Fibroblast of lung (primary cell): ENCODE results near the gene ZNF618. TPM values are rescaled to one million over a fixed set of nuclear protein-coding genes. Genes with fewer than 3 reads are reported as not detected.
A peak's percentile ranks its signal among the peaks of the same experiment; 100 is the strongest.

Experiments used
- DNase-seq, 2 donors: peaks; one replicate each; pipeline versions ENCODE4 v3.0.0 to v3.0.0-alpha.2; 2010; ENCODE audit warnings: low read depth in 2 of 2
- H2AFZ ChIP-seq: 2 replicates; pipeline ENCODE4 v1.5.1; 2012; ENCODE audit warnings: low read length, control low read depth, inconsistent platforms
- H3K27ac ChIP-seq: 2 replicates; pipeline ENCODE4 v1.5.1; 2011; ENCODE audit warnings: low read length, control low read depth; ENCODE audit not compliant: insufficient read depth
- H3K27me3 ChIP-seq: 2 replicates; pipeline ENCODE4 v1.5.1; 2011; ENCODE audit warnings: mild to moderate bottlenecking, low read length; ENCODE audit not compliant: control insufficient read depth, insufficient read depth
- H3K36me3 ChIP-seq: 2 replicates; pipeline ENCODE4 v1.5.1; 2011; ENCODE audit warnings: low read length; ENCODE audit not compliant: control insufficient read depth, insufficient read depth
- H3K4me1 ChIP-seq: 2 replicates; pipeline ENCODE4 v1.5.1; 2011; ENCODE audit warnings: low read length; ENCODE audit not compliant: control insufficient read depth, insufficient read depth; ENCODE audit errors: extremely low read depth
- H3K4me2 ChIP-seq: 2 replicates; pipeline ENCODE4 v1.5.1; 2011; ENCODE audit warnings: low read length, control low read depth; ENCODE audit not compliant: insufficient read depth; ENCODE audit errors: extremely low read depth
- H3K4me3 ChIP-seq, 4 experiments: fragments of 200-600 bp in 1 of 4; sonication (generic) in 1 of 4; replicated peaks in 1 of 4; 2 replicates each; pipeline ENCODE4 v1.5.1; 2011 to 2016; ENCODE audit warnings: low read length in 4 of 4, low read depth in 3 of 4, mild to moderate bottlenecking in 3 of 4, control low read depth in 2 of 4, inconsistent platforms in 1 of 4, mixed read lengths in 1 of 4; ENCODE audit not compliant: insufficient read depth in 1 of 4; ENCODE audit errors: control extremely low read depth in 1 of 4
- H3K79me2 ChIP-seq: 2 replicates; pipeline ENCODE4 v1.5.1; 2012; ENCODE audit warnings: mild to moderate bottlenecking, low read length, inconsistent platforms; ENCODE audit not compliant: control insufficient read depth, insufficient read depth
- H3K9ac ChIP-seq: 2 replicates; pipeline ENCODE4 v1.5.1; 2011; ENCODE audit warnings: mild to moderate bottlenecking, low read length, control low read depth; ENCODE audit not compliant: insufficient read depth
- H3K9me3 ChIP-seq: 2 replicates; pipeline ENCODE4 v1.5.1; 2012; ENCODE audit warnings: low read depth, low read length; ENCODE audit not compliant: control insufficient read depth, insufficient read depth
- H4K20me1 ChIP-seq: 2 replicates; pipeline ENCODE4 v1.5.1; 2011; ENCODE audit warnings: low read length; ENCODE audit not compliant: control insufficient read depth, insufficient read depth; ENCODE audit errors: extremely low read depth
- CTCF ChIP-seq, 2 donors: IDR thresholded peaks in 1 of 2; conservative IDR thresholded peaks in 1 of 2; 1 replicate in 1 of 2; 2 replicates in 1 of 2; pipeline ENCODE4 v1.5.1; 2011 to 2012; ENCODE audit warnings: low read length in 2 of 2, control low read depth in 1 of 2, inconsistent platforms in 1 of 2, low read depth in 1 of 2, mild to moderate bottlenecking in 1 of 2
- EZH2 ChIP-seq: IDR thresholded peaks from 2 replicates; pipeline ENCODE4 v1.5.1; 2012; ENCODE audit warnings: low read length, control low read depth, mild to moderate bottlenecking; ENCODE audit errors: missing control alignments
- polyA plus RNA-seq, 2 donors: library from polyadenylated mRNA; depleted of rRNA in 1 of 2; stranded (reverse) in 1 of 2; unstranded in 1 of 2; fragments of >200 nt; gene quantifications; 2 replicates each; pipeline ENCODE4 v1.2.1, GENCODE V29; 2011 to 2012; ENCODE audit warnings: missing spikeins in 1 of 2
- total RNA-seq: library from RNA; depleted of rRNA; stranded (reverse); fragments of >200 nt; gene quantifications from 2 replicates; pipeline ENCODE4 v1.2.1, GENCODE V29; 2014

Gene ZNF618
- total and polyA plus RNA-seq, 2 donors (not counting 1 experiment from before 2014, with no cell fraction given), result 6.6 to 8.6 TPM

DNA sequence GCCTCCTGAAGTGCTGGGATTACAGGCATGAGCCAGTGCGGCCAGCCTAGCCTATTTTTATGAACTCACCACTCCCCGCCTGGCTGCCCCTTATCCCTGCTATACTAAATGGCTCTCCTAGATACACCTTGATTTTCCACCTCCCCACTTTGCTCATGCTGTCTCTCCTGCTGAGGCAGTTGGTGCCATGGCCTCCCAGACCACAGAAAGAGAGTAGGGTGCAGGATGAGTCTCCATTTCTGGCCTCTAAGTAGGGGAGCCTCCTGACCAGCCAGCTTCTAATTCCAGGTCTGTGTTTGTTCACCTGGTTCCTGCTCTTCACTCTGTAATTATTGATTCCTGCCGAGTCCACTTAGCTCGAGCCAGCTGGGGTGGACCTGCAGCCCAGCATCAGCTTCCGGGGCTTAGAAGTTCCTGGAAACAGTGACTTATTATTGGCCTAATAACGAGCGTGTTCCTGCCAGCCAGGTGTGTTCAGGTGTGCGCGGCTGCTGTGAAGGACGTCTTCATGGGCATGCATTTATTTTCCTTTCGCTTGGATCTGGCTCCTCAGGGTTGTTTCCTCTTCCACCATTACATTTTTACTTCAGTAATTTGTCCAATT is 34.0 kb downstream of the ZNF618 start:
- Histone ChIP-seq H3K27ac (no peak overlapping the region), H3K9ac (no peak overlapping the region), H3K27me3 (no peaks in the 10 kb centered on the region), H3K4me1 (peaks cover 15% of the 10 kb centered on the region), H3K36me3 (no peaks in the 10 kb centered on the region), H3K4me3 (no peak overlapping the region), H3K9me3 (no peaks in the 10 kb centered on the region), H3K4me2 (no peak overlapping the region), H3K79me2 (peaks cover 28% of the 10 kb centered on the region), H4K20me1 (no peaks in the 10 kb centered on the region), H2AFZ (no peak overlapping the region)
- TF ChIP-seq EZH2, result no peak
- no peak for TF ChIP-seq CTCF (conservative IDR thresholded peaks at IDR 0.05 in 1 of 2, IDR thresholded peaks at IDR 0.05 in 1 of 2; ENCODE audit: low read depth in 1 of 2, low read length in 2 of 2)
- DNase-seq, result no peak

DNA sequence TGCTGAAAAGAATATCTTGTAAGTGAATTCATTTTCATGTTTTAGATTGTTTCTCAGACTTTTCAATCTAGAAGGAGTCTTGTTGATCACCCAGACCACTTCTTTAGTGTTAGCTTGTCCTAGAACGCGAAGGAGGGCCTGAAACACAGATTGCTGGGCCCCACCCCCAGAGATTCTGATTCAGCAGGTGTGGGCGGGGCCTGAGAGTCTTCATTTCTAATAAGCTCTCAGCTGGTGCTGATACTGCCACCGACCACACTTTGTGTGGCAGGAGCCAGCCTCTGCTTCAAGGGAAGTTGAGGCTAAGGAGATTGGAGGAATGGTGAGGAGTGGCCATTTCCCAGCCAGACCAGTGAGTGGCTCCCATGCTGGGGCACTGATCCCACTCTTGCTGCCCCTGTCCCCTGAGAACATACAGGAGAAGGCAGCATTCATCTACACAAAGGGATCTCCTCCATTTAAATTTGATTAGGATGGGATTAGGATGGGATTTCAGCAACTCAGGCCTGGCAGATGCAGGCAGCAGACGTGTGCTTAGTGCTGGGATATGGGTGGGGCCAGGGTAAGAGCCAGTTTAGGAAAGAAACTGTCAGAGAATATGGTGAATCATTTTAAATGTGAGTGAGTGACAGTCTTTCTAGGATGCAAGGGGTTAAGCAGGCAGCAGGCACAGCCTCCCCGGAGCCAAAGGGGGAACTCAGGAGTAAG is 35.9 kb downstream of the ZNF618 start:
- no peak overlapping the region for H3K9ac ChIP-seq
- H3K9me3 ChIP-seq, result no peaks in the 10 kb centered on the region
- H3K79me2 ChIP-seq, result peaks cover 25% of the 10 kb centered on the region
- peaks cover 9% of the 10 kb centered on the region for H3K4me1 ChIP-seq
- H2AFZ ChIP-seq, result no peak overlapping the region
- H3K36me3 ChIP-seq, result no peaks in the 10 kb centered on the region
- H3K27me3 ChIP-seq, result no peaks in the 10 kb centered on the region
- no peak overlapping the region for H3K4me3 ChIP-seq
- no peak overlapping the region for H3K4me2 ChIP-seq
- DNase-seq, result no peak
- TF ChIP-seq CTCF (conservative IDR thresholded peaks at IDR 0.05 in 1 of 2, IDR thresholded peaks at IDR 0.05 in 1 of 2; ENCODE audit: low read depth in 1 of 2, low read length in 2 of 2) (no peak), EZH2 (no peak)
- H3K27ac ChIP-seq, result no peak overlapping the region
- H4K20me1 ChIP-seq, result no peaks in the 10 kb centered on the region

- Histone ChIP-seq H3K4me2 (no peak overlapping the region), H3K27ac (no peak overlapping the region)
- DNase-seq, result peak in 1 of 2 donors; percentile 25
Observed at GRCh38 chr9:113912816-113913215, 36.7 kb downstream of the ZNF618 start.

More at GRCh38 chr9:113912816-113913215, 36.7 kb downstream of the ZNF618 start:
- Histone ChIP-seq H4K20me1 (no peaks in the 10 kb centered on the region), H3K27me3 (no peaks in the 10 kb centered on the region), H3K9me3 (no peaks in the 10 kb centered on the region), H3K9ac (no peak overlapping the region), H3K4me3 (no peak overlapping the region), H3K4me1 (peaks cover 9% of the 10 kb centered on the region), H3K36me3 (no peaks in the 10 kb centered on the region), H3K79me2 (peaks cover 19% of the 10 kb centered on the region), H2AFZ (no peak overlapping the region)
- TF ChIP-seq EZH2, result no peak
- TF ChIP-seq CTCF (conservative IDR thresholded peaks at IDR 0.05 in 1 of 2, IDR thresholded peaks at IDR 0.05 in 1 of 2; ENCODE audit: low read depth in 1 of 2, low read length in 2 of 2), result no peak
